Activated T-cell treated with anti-CD3 and anti-CD28 coated beads, Interleukin-2, amount 50 U/mL, for 1 hour (primary cell): Measurements from ENCODE around the gene CPNE9.
"Not testable (repeated sequence)": the region's sequence is repeated elsewhere in the genome, so short reads cannot be mapped to it uniquely, and the experiment has no call there.

ENCODE experiments used
- DNase-seq: peaks from one replicate; pipeline ENCODE4 v3.0.0-alpha.2; 2020

Gene CPNE9

GRCh38 chr3:9749645-9750555 lies 46.3 kb downstream of the CPNE9 start, which contains the start of gene OGG1:
Gene OGG1 (plus strand): TSS chr3:9749952. CDS start chr3:9750287, 335 bp downstream.
- peak; percentile 90 for DNase-seq

GRCh38 chr3:9750556-9751411 lies 47.2 kb downstream of the CPNE9 start:
- no peak for DNase-seq

GRCh38 chr3:9754678-9755077 lies 51.0 kb downstream of the CPNE9 start:
- no peak for DNase-seq

- no peak for DNase-seq
These were observed 53.8 kb downstream of the CPNE9 start for GRCh38 chr3:9757427-9757826.

GRCh38 chr3:9760779-9761505 lies 57.3 kb downstream of the CPNE9 start:
- no peak for DNase-seq

- DNase-seq, result no peak
These were observed 58.3 kb downstream of the CPNE9 start for GRCh38 chr3:9761919-9762318.

- DNase-seq, result no peak
These were observed 59.2 kb downstream of the CPNE9 start for GRCh38 chr3:9762871-9763270.

- DNase-seq, result no peak
These were observed 62.2 kb downstream of the CPNE9 start for GRCh38 chr3:9765865-9766264.

GRCh38 chr3:9767418-9767817 lies 63.8 kb downstream of the CPNE9 start:
- no peak for DNase-seq

- no peak for DNase-seq
These were observed 64.6 kb downstream of the CPNE9 start for GRCh38 chr3:9768141-9768775.

- no peak for DNase-seq
These were observed 65.4 kb downstream of the CPNE9 start for GRCh38 chr3:9769012-9769411.

GRCh38 chr3:9769426-9770275 lies 66.0 kb downstream of the CPNE9 start, which contains the start of gene CAMK1:
Gene CAMK1 (minus strand): TSS chr3:9769947. CDS start chr3:9767749, 2,198 bp downstream.
- peak; percentile 66 for DNase-seq

- no peak for DNase-seq
These were observed 66.7 kb downstream of the CPNE9 start for GRCh38 chr3:9770276-9770812.

GRCh38 chr3:9771007-9771406 lies 67.4 kb downstream of the CPNE9 start:
- DNase-seq, result not testable (repeated sequence)

GRCh38 chr3:9776896-9777693 lies 73.5 kb downstream of the CPNE9 start:
- no peak for DNase-seq

- DNase-seq, result no peak
These were observed 74.0 kb downstream of the CPNE9 start for GRCh38 chr3:9777694-9778021.

- DNase-seq, result no peak
These were observed 74.8 kb downstream of the CPNE9 start for GRCh38 chr3:9778143-9779074.

GRCh38 chr3:9779075-9779593 lies 75.5 kb downstream of the CPNE9 start:
- no peak for DNase-seq
